GM12878 (cell line): ENCODE results near the gene PRICKLE3. TPM values are rescaled to one million over a fixed set of nuclear protein-coding genes. Genes with fewer than 3 reads are reported as not detected.

Source experiments
- ATAC-seq: fragments of 200-7000 bp; cut with Tn5 transposase; 3 replicates; pipeline ENCODE4 v1.9.1; 2020; ENCODE audit warnings: mild to moderate bottlenecking, moderate library complexity
- BruUV-seq: library from RNA; stranded (reverse); fragments of 400-500 nt; replicated peaks from 2 replicates; lab custom pipeline; 2021; lab: Mats Ljungman, UMichigan
- CTCF ChIA-PET: fragments of 300-600 bp; sonication (Branson Sonifier 250); formaldehyde crosslinking; extraction: SDS; loops from one replicate; lab custom pipeline; 2021; ENCODE audit warnings: inconsistent platforms; lab: Yijun Ruan, JAX
- POLR2A ChIA-PET: fragments of 350-600 bp; formaldehyde crosslinking; extraction: SDS; loops from one replicate; lab custom pipeline; 2021; ENCODE audit warnings: inconsistent platforms; lab: Charles Lee
- RAD21 ChIA-PET: fragments of 300-600 bp; sonication (Branson Sonifier 250); formaldehyde crosslinking; loops from one replicate; lab custom pipeline; 2023; ENCODE audit warnings: antibody characterized with exemption; ENCODE audit not compliant: unreplicated experiment; lab: Charles Lee
- SMC1A ChIA-PET: fragments of 300-600 bp; sonication (Branson Sonifier 250); formaldehyde crosslinking; loops from one replicate; lab custom pipeline; 2023; ENCODE audit not compliant: unreplicated experiment, uncharacterized antibody; lab: Charles Lee
- DNase-seq: peaks from one replicate; pipeline ENCODE4 v3.0.0-alpha.2; 2011; ENCODE audit warnings: low read depth, low spot score
- FAIRE-seq: peaks from 3 replicates; lab custom pipeline; 2011; peaks lifted over from hg19 to GRCh38; lab: Jason Lieb, UNC
- H2AFZ ChIP-seq: 2 replicates; pipeline ENCODE4 v1.6.0; 2011; ENCODE audit warnings: low read depth, low read length, control low read depth; ENCODE audit not compliant: control insufficient read depth
- H3K27ac ChIP-seq: 2 replicates; pipeline ENCODE4 v1.5.1; 2011; ENCODE audit warnings: control low read depth; ENCODE audit not compliant: control insufficient read depth, insufficient read depth
- H3K27me3 ChIP-seq, 2 experiments: replicated peaks in 1 of 2; 2 replicates each; pipeline versions ENCODE4 v1.6.0 to v1.6.1; 2011; ENCODE audit warnings: low read length in 1 of 2; ENCODE audit not compliant: control insufficient read depth in 2 of 2, insufficient read depth in 2 of 2
- H3K36me3 ChIP-seq, 2 experiments: 2 replicates each; pipeline ENCODE4 v1.5.1; 2011; ENCODE audit warnings: low read length in 1 of 2; ENCODE audit not compliant: control insufficient read depth in 2 of 2, insufficient read depth in 2 of 2
- H3K4me1 ChIP-seq: 2 replicates; pipeline ENCODE4 v1.6.1; 2011; ENCODE audit warnings: mild to moderate bottlenecking, low read length, moderate library complexity, mixed read lengths; ENCODE audit not compliant: control insufficient read depth, insufficient read depth
- H3K4me2 ChIP-seq: 2 replicates; pipeline ENCODE4 v1.6.0; 2011; ENCODE audit warnings: control low read depth; ENCODE audit not compliant: control insufficient read depth, insufficient read depth
- H3K4me3 ChIP-seq: fragments of 200-600 bp; sonication (generic); 2 replicates; pipeline ENCODE4 v1.5.1; 2016
- H3K79me2 ChIP-seq: 2 replicates; pipeline ENCODE4 v1.6.0; 2011; ENCODE audit warnings: low read length; ENCODE audit not compliant: control insufficient read depth, insufficient read depth
- H3K9ac ChIP-seq: 2 replicates; pipeline ENCODE4 v1.8.0; 2011; ENCODE audit warnings: low read length, control low read depth, mixed read lengths; ENCODE audit not compliant: control insufficient read depth, insufficient read depth
- H3K9me3 ChIP-seq: replicated peaks from 3 replicates; pipeline ENCODE4 v1.5.1; 2011; ENCODE audit warnings: mild to moderate bottlenecking, low read length; ENCODE audit not compliant: control insufficient read depth, insufficient read depth
- H4K20me1 ChIP-seq: 2 replicates; pipeline ENCODE4 v1.6.0; 2011; ENCODE audit not compliant: control insufficient read depth, insufficient read depth
- ATF2 ChIP-seq: IDR thresholded peaks from 2 replicates; pipeline ENCODE4 v1.6.1; 2012; ENCODE audit warnings: low read length, inconsistent platforms
- BRCA1 ChIP-seq: IDR thresholded peaks from 2 replicates; pipeline ENCODE4 v1.6.1; 2011; ENCODE audit warnings: low read depth, low read length, improper control_type of control experiment
- CHD4 ChIP-seq: fragments of 200-600 bp; sonication (generic); IDR thresholded peaks from 2 replicates; pipeline ENCODE4 v1.6.1; 2016; ENCODE audit warnings: mild to moderate bottlenecking
- ESRRA ChIP-seq: IDR thresholded peaks from 2 replicates; pipeline ENCODE4 v1.6.1; 2012; ENCODE audit warnings: mild to moderate bottlenecking, low read length, improper control_type of control experiment
- FOXM1 ChIP-seq: IDR thresholded peaks from 2 replicates; pipeline ENCODE4 v1.6.1; 2012; ENCODE audit warnings: low read depth, mild to moderate bottlenecking, inconsistent platforms, low read length, moderate library complexity
- GATAD2B ChIP-seq: fragments of 450-650 bp; conservative IDR thresholded peaks from 2 replicates; pipeline ENCODE4 v1.6.1; 2017; ENCODE audit warnings: low read depth, mild to moderate bottlenecking, moderate library complexity
- IKZF1 ChIP-seq: fragments of 450-650 bp; conservative IDR thresholded peaks from 2 replicates; pipeline ENCODE4 v1.6.1; 2017; ENCODE audit warnings: antibody characterized with exemption, mild to moderate bottlenecking
- IRF4 ChIP-seq: IDR thresholded peaks from 2 replicates; pipeline ENCODE4 v1.6.1; 2011; ENCODE audit warnings: low read depth, low read length
- KDM1A ChIP-seq: fragments of 200-600 bp; sonication (generic); IDR thresholded peaks from 2 replicates; pipeline ENCODE4 v1.6.1; 2016; ENCODE audit warnings: borderline replicate concordance
- NBN ChIP-seq: fragments of 450-650 bp; IDR thresholded peaks from 2 replicates; pipeline ENCODE4 v1.6.1; 2016
- PML ChIP-seq: IDR thresholded peaks from 2 replicates; pipeline ENCODE4 v1.6.1; 2012; ENCODE audit warnings: low read length, inconsistent platforms
- POLR2A ChIP-seq: IDR thresholded peaks from 2 replicates; pipeline ENCODE4 v1.6.1; 2011; ENCODE audit warnings: low read depth, mild to moderate bottlenecking, low read length
- POLR2AphosphoS5 ChIP-seq: IDR thresholded peaks from 2 replicates; pipeline ENCODE4 v1.6.1; 2011; ENCODE audit warnings: mild to moderate bottlenecking, low read length, inconsistent platforms
- RAD51 ChIP-seq: fragments of 450-650 bp; IDR thresholded peaks from 2 replicates; pipeline ENCODE4 v1.6.1; 2016; ENCODE audit warnings: moderate library complexity, mild to moderate bottlenecking, inconsistent platforms
- RBBP5 ChIP-seq: fragments of 200-600 bp; sonication (generic); conservative IDR thresholded peaks from 2 replicates; pipeline ENCODE4 v1.6.1; 2016
- RUNX3 ChIP-seq: IDR thresholded peaks from 2 replicates; pipeline ENCODE4 v1.6.1; 2012; ENCODE audit warnings: low read length, inconsistent platforms
- SIN3A ChIP-seq: IDR thresholded peaks from 2 replicates; pipeline ENCODE4 v1.6.1; 2012; ENCODE audit warnings: low read depth, low read length, improper control_type of control experiment
- STAT3 ChIP-seq: IDR thresholded peaks from 2 replicates; pipeline ENCODE4 v1.6.1; 2011; ENCODE audit warnings: low read depth, low read length, improper control_type of control experiment
- TAF1 ChIP-seq: IDR thresholded peaks from 2 replicates; pipeline ENCODE4 v1.6.1; 2011; ENCODE audit warnings: mild to moderate bottlenecking, low read depth, low read length, borderline replicate concordance
- TCF12 ChIP-seq: IDR thresholded peaks from 2 replicates; pipeline ENCODE4 v1.6.1; 2011; ENCODE audit warnings: low read depth, mild to moderate bottlenecking, low read length
- YY1 ChIP-seq: IDR thresholded peaks from 2 replicates; pipeline ENCODE4 v1.6.1; 2011; ENCODE audit warnings: low read depth, mild to moderate bottlenecking, low read length
- ZBED1 ChIP-seq: IDR thresholded peaks from 2 replicates; pipeline ENCODE4 v1.6.1; 2016; ENCODE audit warnings: borderline replicate concordance
- WGBS: methylation state at CpG from one replicate; pipeline ENCODE4 v1.1.6; 2016; ENCODE audit warnings: low lambda C conversion rate; ENCODE audit not compliant: insufficient replicate concordance, insufficient coverage; ENCODE audit errors: missing lambda C conversion rate; 5-methylcytosine and 5-hydroxymethylcytosine counted together
- in situ Hi-C: fragments of 300-500 bp; cut with MboI; formaldehyde crosslinking; loops from 9 replicates; pipeline ENCODE4 v1.14.3; 2018; ENCODE audit warnings: mixed read lengths
- intact Hi-C: fragments of 100-400 bp; cut with micrococcal nuclease; formaldehyde crosslinking; loops from one replicate; pipeline ENCODE4 v1.14.2; 2022; ENCODE audit not compliant: unreplicated experiment
- polyA plus RNA-seq, 11 experiments: library from polyadenylated mRNA; depleted of rRNA in 4 of 11; unstranded in 6 of 11; stranded (reverse) in 5 of 11; fragments of >200 nt; fragmentation: Nextera tagmentation in 4 of 11; fragmentation: Illumina TruSeq in 1 of 11; extraction: Ambion mirVana in 4 of 11; extraction: Trizol in 1 of 11; gene quantifications; 1 replicate in 1 of 11; 2 replicates in 10 of 11; pipeline versions ENCODE4 v1.2.1 to v1.2.3, GENCODE V29; 2011 to 2016; ENCODE audit warnings: inconsistent platforms in 2 of 11, missing spikeins in 2 of 11, low read depth in 1 of 11
- total RNA-seq, 4 experiments: library from RNA; depleted of rRNA in 3 of 4; stranded (reverse); fragments of >200 nt in 3 of 4; fragmentation: Illumina TruSeq in 1 of 4; extraction: Trizol in 1 of 4; gene quantifications; 2 replicates each; pipeline versions ENCODE4 v1.2.1 to v1.2.3, GENCODE V29; 2013 to 2021

Gene PRICKLE3
- total and polyA plus RNA-seq, 10 of the 15 experiments (the other 5 are each of a cell fraction or from before 2014, with no cell fraction given): 0.69 to 17.4 (median 7.6) TPM

- TF ChIP-seq RBBP5: no peak
- no peak for TF ChIP-seq ATF2
- no peak for TF ChIP-seq IRF4
- peak; percentile 18; the same call in 1 of the 2 replicates for TF ChIP-seq IKZF1
- TF ChIP-seq POLR2A: peak; percentile 39; the same call in 1 of the 2 replicates
- peak; percentile 5; the same call in 1 of the 2 replicates for TF ChIP-seq RUNX3
These were observed 13.8 kb downstream of the PRICKLE3 start (continued) for GRCh38 chrX:49172280-49172780.

GRCh38 chrX:49171752-49172279, 14.4 kb downstream of the PRICKLE3 start, which contains the start of gene PLP2:
PLP2 (plus strand) TSS chrX:49171898; CDS start chrX:49172001, 103 bp downstream.
- Histone ChIP-seq H3K27ac (peak within 1 kb of the TSS; percentile 62), H3K9me3 (no peaks in the 10 kb centered on the region; the same call in 2 of the 3 replicates), H3K27me3 (no peaks in the 10 kb centered on the region), H3K79me2 (peaks cover 6% of the 10 kb centered on the region), H3K4me2 (peak within 1 kb of the TSS; percentile 81), H3K4me1 (peaks cover 14% of the 10 kb centered on the region; the same call in 1 of the 2 replicates), H3K36me3 (no peaks in the 10 kb centered on the region; a peak in 2 of 4 replicates), H3K9ac (peak within 1 kb of the TSS; percentile 73), H3K4me3 (peak within 1 kb of the TSS; percentile 73), H2AFZ (peak within 1 kb of the TSS; percentile 57), H4K20me1 (no peaks in the 10 kb centered on the region)
- in situ Hi-C loops: no loop called here
- 29% methylated on average over 32 of the region's 46 CpGs for WGBS
- SMC1A ChIA-PET: interaction anchor here (2.6 kb wide), 1 partner anchor 18 kb away, joined by 7 read pairs; no protein-coding TSS in a partner anchor
- RAD21 ChIA-PET: interaction anchor here (0.6 to 1.9 kb wide), 4 partner anchors 13 to 88 kb away, joined by 3 to 5 read pairs (median 3); no protein-coding TSS in a partner anchor
- FAIRE-seq: no peak
- CTCF ChIA-PET: interaction anchor here (0.9 to 2.4 kb wide), 5 partner anchors 10 to 21 kb away, joined by 3 to 8 read pairs (median 3); no protein-coding TSS in a partner anchor
- DNase-seq: no peak
- TF ChIP-seq TAF1: peak; percentile 27; the same call in 1 of the 2 replicates
- no peak for TF ChIP-seq PML
- TF ChIP-seq CHD4: no peak
- TF ChIP-seq TCF12: peak; percentile 23; the same call in 1 of the 2 replicates
- no peak for TF ChIP-seq STAT3
- no peak for TF ChIP-seq RAD51
- peak; percentile 78 for TF ChIP-seq POLR2A
- 0 out of 2 replicates have a peak, but pooled peaks have one; percentile 28 for TF ChIP-seq NBN
- TF ChIP-seq KDM1A: no peak
- 0 out of 2 replicates have a peak, but pooled peaks have one; percentile 11 for TF ChIP-seq YY1
- TF ChIP-seq IKZF1: no peak
- TF ChIP-seq ESRRA: no peak
- no peak for TF ChIP-seq ZBED1
- no peak for TF ChIP-seq FOXM1
- TF ChIP-seq POLR2AphosphoS5: peak; percentile 24; the same call in 1 of the 2 replicates
- TF ChIP-seq SIN3A: no peak
- no peak for TF ChIP-seq BRCA1
- TF ChIP-seq GATAD2B: no peak
- intact Hi-C loops: no loop called here
- ATAC-seq: peak; percentile 62
- TSS peak; percentile 79 for BruUV-seq
- POLR2A ChIA-PET: interaction anchor here (1.0 to 1.6 kb wide), 5 partner anchors 13 to 170 kb away, joined by 3 to 7 read pairs (median 4); partner anchors contain the start of gene GRIPAP1
